ENCODE results near the gene CKS1B.

DNA sequence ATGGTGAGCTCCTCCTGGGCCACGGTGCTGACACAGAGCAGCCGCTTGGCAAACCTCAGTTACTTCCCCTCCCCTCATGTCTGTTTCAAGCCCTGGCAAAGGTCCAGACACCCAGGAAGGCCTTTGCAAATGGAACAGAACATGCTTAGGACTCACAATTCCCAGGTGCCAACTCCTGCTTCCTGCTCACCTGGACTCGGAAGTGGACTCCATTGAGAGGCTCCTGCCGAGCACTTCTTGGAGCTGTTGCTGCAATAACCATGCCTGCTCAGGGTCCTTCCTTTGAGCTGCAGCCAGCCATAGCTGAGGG is 48.4 kb downstream of the CKS1B start:
- TF ChIP-seq TOX (CRISPR knock-in tag; IDR thresholded peaks at IDR 0.05; ENCODE audit: borderline replicate concordance) (no peak), RARB (CRISPR knock-in tag; IDR thresholded peaks at IDR 0.05) (no peak), ISL1 (CRISPR knock-in tag; IDR thresholded peaks at IDR 0.05) (no peak), ZFP3 (CRISPR knock-in tag; IDR thresholded peaks at IDR 0.05) (no peak), ZNF565 (CRISPR knock-in tag; conservative IDR thresholded peaks at IDR 0.05; ENCODE audit: low read depth) (no peak)
- TF ChIP-seq, protein P1, sequence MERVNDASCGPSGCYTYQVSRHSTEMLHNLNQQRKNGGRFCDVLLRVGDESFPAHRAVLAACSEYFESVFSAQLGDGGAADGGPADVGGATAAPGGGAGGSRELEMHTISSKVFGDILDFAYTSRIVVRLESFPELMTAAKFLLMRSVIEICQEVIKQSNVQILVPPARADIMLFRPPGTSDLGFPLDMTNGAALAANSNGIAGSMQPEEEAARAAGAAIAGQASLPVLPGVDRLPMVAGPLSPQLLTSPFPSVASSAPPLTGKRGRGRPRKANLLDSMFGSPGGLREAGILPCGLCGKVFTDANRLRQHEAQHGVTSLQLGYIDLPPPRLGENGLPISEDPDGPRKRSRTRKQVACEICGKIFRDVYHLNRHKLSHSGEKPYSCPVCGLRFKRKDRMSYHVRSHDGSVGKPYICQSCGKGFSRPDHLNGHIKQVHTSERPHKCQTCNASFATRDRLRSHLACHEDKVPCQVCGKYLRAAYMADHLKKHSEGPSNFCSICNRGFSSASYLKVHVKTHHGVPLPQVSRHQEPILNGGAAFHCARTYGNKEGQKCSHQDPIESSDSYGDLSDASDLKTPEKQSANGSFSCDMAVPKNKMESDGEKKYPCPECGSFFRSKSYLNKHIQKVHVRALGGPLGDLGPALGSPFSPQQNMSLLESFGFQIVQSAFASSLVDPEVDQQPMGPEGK (CRISPR knock-in tag; IDR thresholded peaks at IDR 0.05; ENCODE audit: borderline replicate concordance) = no peak
- TF ChIP-seq, protein P2, sequence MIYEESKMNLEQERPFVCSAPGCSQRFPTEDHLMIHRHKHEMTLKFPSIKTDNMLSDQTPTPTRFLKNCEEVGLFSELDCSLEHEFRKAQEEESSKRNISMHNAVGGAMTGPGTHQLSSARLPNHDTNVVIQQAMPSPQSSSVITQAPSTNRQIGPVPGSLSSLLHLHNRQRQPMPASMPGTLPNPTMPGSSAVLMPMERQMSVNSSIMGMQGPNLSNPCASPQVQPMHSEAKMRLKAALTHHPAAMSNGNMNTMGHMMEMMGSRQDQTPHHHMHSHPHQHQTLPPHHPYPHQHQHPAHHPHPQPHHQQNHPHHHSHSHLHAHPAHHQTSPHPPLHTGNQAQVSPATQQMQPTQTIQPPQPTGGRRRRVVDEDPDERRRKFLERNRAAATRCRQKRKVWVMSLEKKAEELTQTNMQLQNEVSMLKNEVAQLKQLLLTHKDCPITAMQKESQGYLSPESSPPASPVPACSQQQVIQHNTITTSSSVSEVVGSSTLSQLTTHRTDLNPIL (CRISPR knock-in tag; IDR thresholded peaks at IDR 0.05; ENCODE audit: low read depth) = no peak
